Small intestine (tissue), 7 donors: Measurements from ENCODE around the gene CERS5. TPM values are rescaled to one million over a fixed set of nuclear protein-coding genes. Genes with fewer than 3 reads are reported as not detected.

Source experiments
- DNase-seq, 2 donors: peaks; one replicate each; pipeline versions ENCODE4 v3.0.0 to v3.0.0-alpha.2; 2013
- FAIRE-seq: peaks from 2 replicates; lab custom pipeline; 2012; peaks lifted over from hg19 to GRCh38; lab: Jason Lieb, UNC
- H3K27ac ChIP-seq, 3 donors: one replicate each; pipeline ENCODE4 v1.5.1; 2013; ENCODE audit warnings: low read length in 2 of 3, mild to moderate bottlenecking in 2 of 3, control low read depth in 1 of 3, inconsistent platforms in 1 of 3, low read depth in 1 of 3, moderate library complexity in 1 of 3
- H3K27me3 ChIP-seq, 3 donors: one replicate each; pipeline ENCODE4 v1.6.1; 2013; ENCODE audit warnings: low read length in 3 of 3, inconsistent platforms in 1 of 3; ENCODE audit not compliant: control insufficient read depth in 3 of 3, insufficient read depth in 3 of 3
- H3K36me3 ChIP-seq, 3 donors: one replicate each; pipeline ENCODE4 v1.6.1; 2013; ENCODE audit warnings: low read length in 3 of 3, inconsistent platforms in 1 of 3, low read depth in 1 of 3, mild to moderate bottlenecking in 1 of 3, moderate library complexity in 1 of 3; ENCODE audit not compliant: control insufficient read depth in 3 of 3, insufficient read depth in 2 of 3
- H3K4me1 ChIP-seq, 3 donors: one replicate each; pipeline ENCODE4 v1.6.1; 2013; ENCODE audit warnings: low read length in 2 of 3, inconsistent platforms in 1 of 3, low read depth in 1 of 3, mild to moderate bottlenecking in 1 of 3, moderate library complexity in 1 of 3; ENCODE audit not compliant: control insufficient read depth in 3 of 3, insufficient read depth in 2 of 3
- H3K4me3 ChIP-seq, 3 donors: one replicate each; pipeline ENCODE4 v1.5.1; 2013; ENCODE audit warnings: low read length in 3 of 3, control low read depth in 1 of 3, inconsistent platforms in 1 of 3, low read depth in 1 of 3, mild to moderate bottlenecking in 1 of 3, moderate library complexity in 1 of 3
- H3K9me3 ChIP-seq, 2 donors: one replicate each; pipeline ENCODE4 v1.6.1; 2013; ENCODE audit warnings: low read depth in 1 of 2, low read length in 1 of 2; ENCODE audit not compliant: control insufficient read depth in 2 of 2, insufficient read depth in 1 of 2
- WGBS, 3 donors: extraction: QIAGEN DNeasy Blood & Tissue Kit; methylation state at CpG; one replicate each; pipeline ENCODE4 v1.1.7; 2013; 5-methylcytosine and 5-hydroxymethylcytosine counted together
- polyA plus RNA-seq, 4 donors: library from polyadenylated mRNA; stranded (reverse) in 3 of 4; unstranded in 1 of 4; fragments of 200-250 nt in 3 of 4; fragments of 120-200 nt in 1 of 4; gene quantifications; one replicate each; pipeline versions ENCODE4 v1.2.1 to v1.2.3, GENCODE V29; 2013
- donor health status: healthy with polysubstance abuse.
- donor health status: control.
- donor health status: control.
- donor health status: Bipolar disorder and iron deficiency.
- donor health status: healthy.

CERS5 gene
- polyA plus RNA-seq, 4 donors: 10.1 to 29.2 (median 18.9) TPM

DNA sequence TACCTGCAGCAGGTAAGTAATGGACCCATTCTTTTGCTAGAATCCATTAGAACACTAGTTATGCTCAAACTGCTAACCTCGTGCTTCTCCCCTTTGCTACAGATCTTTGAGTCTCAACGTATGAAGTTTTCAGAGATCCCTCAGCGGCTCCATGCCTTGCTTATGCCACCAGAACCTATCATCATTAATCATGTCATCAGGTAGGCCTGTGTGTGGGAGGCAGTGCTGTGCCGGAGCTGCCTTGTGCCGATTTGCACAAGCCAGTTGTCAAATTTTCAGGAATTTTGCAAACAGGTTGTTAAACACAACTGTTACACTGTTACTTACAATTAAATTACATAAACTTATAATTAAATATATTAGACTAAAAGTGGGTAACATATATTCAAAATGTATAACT is 76.8 kb downstream of the CERS5 start:
- no peak for FAIRE-seq
- WGBS, 3 donors: 90 to 95% (median 95%) methylated on average over 5 of the region's 5 CpGs
- no peak overlapping the region for H3K27ac ChIP-seq

DNA sequence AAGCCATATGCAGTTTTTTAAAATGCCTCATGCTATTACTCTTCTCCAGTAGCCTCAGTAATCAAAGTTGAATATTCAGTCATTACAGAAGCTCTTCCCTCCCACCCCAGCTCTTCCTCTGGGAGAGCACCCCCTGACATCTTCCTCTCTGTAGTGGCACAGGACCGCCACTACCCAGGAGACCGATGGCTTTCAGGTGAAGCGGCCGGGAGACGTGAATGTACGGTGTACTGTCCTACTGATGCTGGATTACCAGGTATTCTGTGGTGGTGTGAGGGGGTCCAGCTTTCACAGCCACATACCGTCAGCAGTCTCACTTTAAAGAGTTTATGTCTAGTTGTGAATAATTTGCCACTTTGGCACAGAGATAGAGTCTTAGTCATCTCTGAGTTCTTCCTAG is 77.4 kb downstream of the CERS5 start:
- Histone ChIP-seq H3K27ac (no peak overlapping the region), H3K9me3 (no peaks in the 10 kb centered on the region), H3K4me3 (no peak overlapping the region), H3K4me1 (peaks cover 0 to 3% (median 0%) of the 10 kb centered on the region in 3 donors), H3K27me3 (no peaks in the 10 kb centered on the region), H3K36me3 (peaks cover 28 to 61% (median 30%) of the 10 kb centered on the region in 3 donors)
- DNase-seq (no peak), FAIRE-seq (no peak)
- WGBS, 3 donors: 96 to 99% (median 98%) methylated on average over 7 of the region's 7 CpGs

More for the DNA sequence above, 76.8 kb downstream of the CERS5 start:
- no peaks in the 10 kb centered on the region for H3K27me3 ChIP-seq
- H3K4me1 ChIP-seq: peaks cover 0 to 3% (median 0%) of the 10 kb centered on the region in 3 donors
- H3K9me3 ChIP-seq: no peaks in the 10 kb centered on the region
- no peak for DNase-seq
- peaks cover 28 to 67% (median 30%) of the 10 kb centered on the region in 3 donors for H3K36me3 ChIP-seq
- H3K4me3 ChIP-seq: no peak overlapping the region

DNA sequence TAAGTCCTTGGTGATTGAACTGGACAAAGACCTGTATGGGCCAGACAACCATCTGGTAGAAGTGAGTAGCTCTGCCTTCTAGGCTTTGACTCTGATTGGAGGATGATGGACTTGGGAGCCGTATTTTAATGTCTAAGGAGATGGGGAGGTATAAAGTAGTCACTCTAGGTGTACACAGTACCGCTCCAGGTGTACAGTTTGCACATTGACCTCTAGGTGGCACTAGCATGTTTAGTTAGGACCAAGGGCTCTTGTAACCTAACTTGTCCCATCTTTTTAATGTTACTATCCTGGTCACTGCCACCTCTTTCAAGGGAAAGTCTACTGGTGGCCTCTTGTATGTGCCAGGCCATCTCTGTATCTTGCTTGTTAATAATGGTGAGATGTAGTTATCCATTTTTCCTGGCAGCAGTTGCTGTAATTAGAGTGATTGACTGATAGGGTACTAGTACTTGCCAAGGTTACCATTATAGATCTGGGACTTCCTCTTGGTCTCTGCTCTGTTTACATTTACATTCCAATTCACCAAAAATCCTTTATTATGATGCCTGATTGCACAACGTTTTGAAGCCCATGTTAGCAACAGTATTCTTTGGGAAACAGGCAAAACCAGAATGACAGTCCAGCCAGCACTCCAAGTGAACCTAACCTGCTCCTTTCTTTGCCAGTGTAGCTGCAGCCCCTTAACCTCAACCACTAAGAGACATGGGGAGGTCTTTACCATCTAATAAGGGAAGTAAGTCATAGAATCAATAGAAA is 78.4 kb downstream of the CERS5 start:
- Histone ChIP-seq H3K27ac (no peak overlapping the region), H3K36me3 (peaks cover 22 to 54% (median 22%) of the 10 kb centered on the region in 3 donors), H3K9me3 (no peaks in the 10 kb centered on the region), H3K4me1 (peaks cover 0 to 10% (median 0%) of the 10 kb centered on the region in 3 donors), H3K27me3 (no peaks in the 10 kb centered on the region), H3K4me3 (no peak overlapping the region)
- 8 to 25% (median 16%) methylated on average over 3 of the region's 3 CpGs for WGBS, 3 donors
- DNase-seq (peak; percentile 77 to 84), FAIRE-seq (no peak)

DNA sequence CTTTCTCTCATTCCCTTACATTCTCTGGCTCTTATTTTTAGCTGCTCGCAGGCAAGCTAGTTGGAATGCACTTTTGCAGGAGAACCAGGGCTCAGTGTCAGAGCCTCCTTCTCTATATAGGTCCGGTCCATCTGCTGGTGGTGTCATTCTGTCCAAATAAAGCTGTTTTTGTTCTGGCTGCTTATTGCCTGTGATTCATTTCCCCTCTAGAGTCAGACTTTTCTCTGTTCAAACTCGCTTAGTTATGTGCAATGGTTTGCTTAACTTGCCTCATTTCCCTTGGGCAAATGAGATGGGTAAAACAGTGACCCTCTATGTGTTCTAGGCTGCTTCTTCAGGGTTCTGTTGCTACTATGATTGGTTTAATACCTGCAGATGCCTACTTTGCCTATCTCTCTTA is 79.2 kb downstream of the CERS5 start:
- no peak overlapping the region for H3K27ac ChIP-seq
- peaks cover 20 to 48% (median 22%) of the 10 kb centered on the region in 3 donors for H3K36me3 ChIP-seq
- H3K4me1 ChIP-seq: peaks cover 0 to 17% (median 4%) of the 10 kb centered on the region in 3 donors
- WGBS, 3 donors: 75 to 84% (median 80%) methylated on average over 3 of the region's 3 CpGs
- no peak for FAIRE-seq
- DNase-seq: no peak
- no peaks in the 10 kb centered on the region for H3K27me3 ChIP-seq
- H3K9me3 ChIP-seq: no peaks in the 10 kb centered on the region
- no peak overlapping the region for H3K4me3 ChIP-seq

DNA sequence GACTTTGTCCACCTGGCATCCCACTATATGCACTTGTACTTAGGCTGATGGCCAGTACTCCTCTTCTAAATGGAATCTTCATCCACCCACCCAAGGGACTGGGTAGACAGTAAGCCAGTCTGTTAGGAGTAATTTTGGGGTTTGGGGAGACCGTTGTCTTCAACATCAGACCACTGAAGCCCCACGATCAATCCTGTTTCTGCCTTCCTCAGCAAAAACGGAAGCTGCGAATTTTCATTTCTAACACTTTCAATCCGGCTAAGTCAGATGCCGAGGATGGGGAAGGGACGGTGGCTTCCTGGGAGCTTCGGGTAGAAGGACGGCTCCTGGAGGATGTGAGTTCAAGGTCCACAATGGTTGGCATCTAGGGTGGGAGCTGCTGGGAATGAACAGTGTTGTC is 80.0 kb downstream of the CERS5 start:
- no peak for DNase-seq

DNA sequence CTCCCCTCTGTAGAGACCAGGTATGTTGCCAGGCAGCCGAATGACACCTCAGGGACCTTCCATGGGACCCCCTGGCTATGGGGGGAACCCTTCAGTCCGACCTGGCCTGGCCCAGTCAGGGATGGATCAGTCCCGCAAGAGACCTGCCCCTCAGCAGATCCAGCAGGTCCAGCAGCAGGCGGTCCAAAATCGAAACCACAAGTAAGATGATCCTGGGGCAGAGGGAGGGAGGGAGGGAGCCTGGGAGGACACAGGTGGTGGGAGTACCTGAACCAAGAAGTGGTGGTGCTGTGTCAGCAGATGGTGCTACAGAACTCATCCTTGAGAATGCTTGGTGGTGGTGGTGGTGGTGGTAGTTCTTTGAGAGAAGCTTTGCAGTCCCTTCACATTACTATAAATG is 81.0 kb downstream of the CERS5 start:
- no peak for FAIRE-seq
- 28 to 63% (median 54%) methylated on average over 5 of the region's 5 CpGs for WGBS, 3 donors
- peak; percentile 26 to 54 for DNase-seq
- peaks cover 16 to 33% (median 19%) of the 10 kb centered on the region in 3 donors for H3K36me3 ChIP-seq
- peaks cover 0 to 35% (median 9%) of the 10 kb centered on the region in 3 donors for H3K4me1 ChIP-seq
- no peaks in the 10 kb centered on the region for H3K27me3 ChIP-seq
- H3K27ac ChIP-seq: peak overlapping the region; percentile 64 to 94 (median 75)
- H3K4me3 ChIP-seq: peak overlapping the region in 2 of 3 donors; percentile 78 to 80
- H3K9me3 ChIP-seq: no peaks in the 10 kb centered on the region

More for the DNA sequence above, 80.0 kb downstream of the CERS5 start:
- peaks cover 0 to 25% (median 7%) of the 10 kb centered on the region in 3 donors for H3K4me1 ChIP-seq
- 76 to 81% (median 78%) methylated on average over 9 of the region's 9 CpGs for WGBS, 3 donors
- no peaks in the 10 kb centered on the region for H3K9me3 ChIP-seq
- no peak for FAIRE-seq
- H3K27me3 ChIP-seq: no peaks in the 10 kb centered on the region
- H3K27ac ChIP-seq: no peak overlapping the region
- H3K36me3 ChIP-seq: peaks cover 18 to 43% (median 22%) of the 10 kb centered on the region in 3 donors
- H3K4me3 ChIP-seq: no peak overlapping the region

DNA sequence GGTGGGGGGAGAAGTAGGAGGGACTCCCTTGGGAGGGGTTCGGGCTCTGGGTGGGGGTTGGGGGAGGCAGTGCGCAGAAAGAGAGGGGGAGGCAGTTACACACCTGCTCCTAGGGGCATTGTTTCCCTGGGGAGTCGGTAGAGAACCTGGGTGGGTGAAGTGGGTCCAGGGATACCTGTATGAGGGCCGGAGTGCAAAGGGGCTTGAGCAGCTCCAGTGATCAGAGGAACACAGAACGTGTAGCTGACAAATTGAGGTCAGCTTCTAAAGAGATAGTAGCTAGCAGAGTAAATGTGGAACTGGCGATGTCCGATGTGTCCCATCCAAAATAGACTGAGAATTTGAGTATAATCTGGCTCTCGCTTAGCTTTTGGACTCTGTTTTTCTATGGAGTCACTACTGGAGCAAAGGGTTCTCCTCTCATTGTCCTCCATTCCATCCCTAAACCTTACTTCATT is 81.5 kb downstream of the CERS5 start:
- 6 to 8% (median 7%) methylated on average over 8 of the region's 8 CpGs for WGBS, 3 donors
- peak overlapping the region; percentile 64 to 94 (median 75) for H3K27ac ChIP-seq
- no peak for FAIRE-seq

DNA sequence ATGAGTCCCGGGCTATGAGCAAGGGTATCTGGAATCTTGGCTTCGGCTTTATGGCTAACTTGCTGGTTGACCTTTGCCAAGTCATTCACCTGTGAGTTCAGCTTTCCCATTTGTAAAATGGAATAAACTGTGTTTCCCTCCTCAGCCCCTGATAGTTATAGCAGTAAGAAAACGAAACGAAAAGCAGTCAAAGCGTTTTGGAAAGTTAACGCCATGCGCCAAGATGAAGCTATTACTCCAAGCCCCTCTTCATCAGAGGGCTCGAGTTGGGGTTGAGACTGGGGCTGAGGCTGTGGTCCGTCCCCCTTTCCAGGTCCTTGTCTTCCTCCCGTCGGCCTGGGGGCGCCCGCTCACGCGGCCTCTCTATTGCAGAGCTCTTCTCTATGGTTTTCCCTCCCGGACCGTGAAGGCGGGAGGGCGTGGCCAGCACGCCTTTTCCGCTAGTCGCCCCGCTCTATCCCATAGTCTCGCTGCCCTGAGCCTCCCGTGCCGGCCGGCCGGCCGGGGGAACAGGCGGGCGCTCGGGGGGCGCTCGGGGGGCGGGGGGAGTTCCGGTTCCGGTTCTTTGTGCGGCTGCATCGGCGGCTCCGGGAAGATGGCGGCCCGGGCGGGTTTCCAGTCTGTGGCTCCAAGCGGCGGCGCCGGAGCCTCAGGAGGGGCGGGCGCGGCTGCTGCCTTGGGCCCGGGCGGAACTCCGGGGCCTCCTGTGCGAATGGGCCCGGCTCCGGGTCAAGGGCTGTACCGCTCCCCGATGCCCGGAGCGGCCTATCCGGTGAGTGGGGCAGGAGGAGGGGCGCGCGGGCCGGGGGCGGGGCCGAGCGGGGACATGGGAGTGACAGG is 82.2 kb downstream of the CERS5 start, which contains the start of gene SMARCD1:
SMARCD1 (plus strand) TSS at position 568 of the 840 bp plus-strand sequence; CDS start at position 596, 28 bp downstream.
- Histone ChIP-seq H3K4me3 (peak within 1 kb of the TSS; percentile 78 to 88 (median 80)), H3K4me1 (peaks cover 0 to 43% (median 9%) of the 10 kb centered on the region in 3 donors), H3K36me3 (peaks cover 11 to 22% (median 16%) of the 10 kb centered on the region in 3 donors), H3K9me3 (no peaks in the 10 kb centered on the region), H3K27ac (peak within 1 kb of the TSS; percentile 88 to 94 (median 90)), H3K27me3 (no peaks in the 10 kb centered on the region)
- FAIRE-seq (no peak), DNase-seq (peak; percentile 90 to 94)
- 0 to 1% (median 1%) methylated on average over 50 to 69 of the region's 69 CpGs for WGBS, 3 donors

More for the DNA sequence above, 81.5 kb downstream of the CERS5 start:
- no peak for DNase-seq
- H3K9me3 ChIP-seq: no peaks in the 10 kb centered on the region
- H3K4me1 ChIP-seq: peaks cover 0 to 40% (median 9%) of the 10 kb centered on the region in 3 donors
- peak overlapping the region; percentile 78 to 88 (median 80) for H3K4me3 ChIP-seq
- peaks cover 16 to 28% (median 19%) of the 10 kb centered on the region in 3 donors for H3K36me3 ChIP-seq
- H3K27me3 ChIP-seq: no peaks in the 10 kb centered on the region
